Activated T-cell treated with anti-CD3 and anti-CD28 coated beads, Interleukin-2, amount 50 U/mL, for 72 hours (primary cell): ENCODE results near the gene GPR34. TPM values are rescaled to one million over a fixed set of nuclear protein-coding genes. Genes with fewer than 3 reads are reported as not detected.
"Not testable (repeated sequence)": the region's sequence is repeated elsewhere in the genome, so short reads cannot be mapped to it uniquely, and the experiment has no call there.

Source experiments
- ATAC-seq, 2 donors: fragments of 150-1000 bp; cut with Tn5 transposase; replicated peaks in 1 of 2; 2 replicates each; pipeline ENCODE4 v1.10.0; 2021; ENCODE audit warnings: moderate library complexity in 2 of 2, mild to moderate bottlenecking in 1 of 2
- DNase-seq, 2 donors: peaks; one replicate each; pipeline ENCODE4 v3.0.0; 2021 to 2022; ENCODE audit warnings: mixed read lengths in 1 of 2
- H3K27ac Mint-ChIP-seq: one replicate; pipeline ENCODE4 v1.8.0; 2022; ENCODE audit warnings: mild to moderate bottlenecking, moderate library complexity, mixed read lengths
- H3K27me3 Mint-ChIP-seq: one replicate; pipeline ENCODE4 v1.8.0; 2022; ENCODE audit warnings: low read depth, mixed read lengths
- H3K36me3 Mint-ChIP-seq, 2 donors: one replicate each; pipeline ENCODE4 v1.8.0; 2022; ENCODE audit warnings: mixed read lengths in 2 of 2, mild to moderate bottlenecking in 1 of 2; ENCODE audit not compliant: insufficient read depth in 2 of 2
- H3K4me1 Mint-ChIP-seq: one replicate; pipeline ENCODE4 v1.8.0; 2022; ENCODE audit warnings: low read depth, mixed read lengths
- H3K4me3 Mint-ChIP-seq, 2 donors: one replicate each; pipeline ENCODE4 v1.8.0; 2022; ENCODE audit warnings: mild to moderate bottlenecking in 2 of 2, mixed read lengths in 2 of 2, moderate library complexity in 2 of 2
- H3K9me3 Mint-ChIP-seq, 2 donors: one replicate each; pipeline ENCODE4 v1.8.0; 2022; ENCODE audit warnings: mixed read lengths in 2 of 2
- total RNA-seq, 2 donors: library from RNA; stranded (reverse); gene quantifications; one replicate each; pipeline ENCODE4 v1.2.3, GENCODE V29; 2022

The GPR34 gene
- total RNA-seq, result under 1 TPM; 0.51 to 0.58 TPM

GRCh38 chrX:41688835-41689234, at the start of gene GPR34:
GPR34 (plus strand) TSS chrX:41688973; CDS start chrX:41695634, 6,661 bp downstream.
- Mint-ChIP-seq H3K4me3 (peak within 1 kb of the TSS; percentile 10 to 79), H3K4me1 (peaks cover 33% of the 10 kb centered on the region), H3K27ac (peak within 1 kb of the TSS; percentile 37), H3K9me3 (no peaks in the 10 kb centered on the region), H3K27me3 (peaks cover 20% of the 10 kb centered on the region), H3K36me3 (peaks cover 0 to 3% of the 10 kb centered on the region in 2 donors)
- DNase-seq (peak in 1 of 2 donors; percentile 12), ATAC-seq (peak; percentile 63 to 65)

GRCh38 chrX:41646201-41646600, 42.6 kb upstream of the GPR34 start:
- not testable (repeated sequence) for H3K27ac Mint-ChIP-seq, DNase-seq, ATAC-seq, H3K4me1 Mint-ChIP-seq, H3K4me3 Mint-ChIP-seq
- peaks cover 25% of the 10 kb centered on the region for H3K27me3 Mint-ChIP-seq
- peaks cover 5 to 13% of the 10 kb centered on the region in 2 donors for H3K9me3 Mint-ChIP-seq
- peaks cover 13 to 44% of the 10 kb centered on the region in 2 donors for H3K36me3 Mint-ChIP-seq

GRCh38 chrX:41653125-41653524, 35.6 kb upstream of the GPR34 start:
- Mint-ChIP-seq H3K27me3 (peaks cover 37% of the 10 kb centered on the region), H3K4me3 (no peak overlapping the region), H3K36me3 (peaks cover 18 to 22% of the 10 kb centered on the region in 2 donors), H3K27ac (no peak overlapping the region), H3K9me3 (peaks cover 5 to 7% of the 10 kb centered on the region in 2 donors), H3K4me1 (peaks cover 4% of the 10 kb centered on the region)
- DNase-seq (no peak), ATAC-seq (no peak)

GRCh38 chrX:41655101-41655500, 33.7 kb upstream of the GPR34 start:
- Mint-ChIP-seq H3K4me3 (no peak overlapping the region), H3K4me1 (no peaks in the 10 kb centered on the region), H3K36me3 (peaks cover 14 to 18% of the 10 kb centered on the region in 2 donors), H3K9me3 (no peaks in the 10 kb centered on the region), H3K27ac (no peak overlapping the region), H3K27me3 (peaks cover 25% of the 10 kb centered on the region)
- ATAC-seq (no peak), DNase-seq (no peak)

- ATAC-seq, result no peak
- H3K27ac Mint-ChIP-seq, result no peak overlapping the region
- H3K4me1 Mint-ChIP-seq, result no peaks in the 10 kb centered on the region
- peaks cover 9 to 18% of the 10 kb centered on the region in 2 donors for H3K36me3 Mint-ChIP-seq
- peaks cover 19% of the 10 kb centered on the region for H3K27me3 Mint-ChIP-seq
- H3K9me3 Mint-ChIP-seq, result no peaks in the 10 kb centered on the region
- DNase-seq, result no peak
- H3K4me3 Mint-ChIP-seq, result no peak overlapping the region
Observed at GRCh38 chrX:41655631-41656030, 33.1 kb upstream of the GPR34 start.

GRCh38 chrX:41661366-41662095, 27.2 kb upstream of the GPR34 start:
- peak; percentile 32 to 33 for ATAC-seq
- peak overlapping the region; percentile 38 for H3K27ac Mint-ChIP-seq
- peaks cover 6 to 10% of the 10 kb centered on the region in 2 donors for H3K36me3 Mint-ChIP-seq
- H3K4me3 Mint-ChIP-seq, result peak overlapping the region in 1 of 2 donors; percentile 41
- no peak for DNase-seq
- no peaks in the 10 kb centered on the region for H3K9me3 Mint-ChIP-seq
- H3K4me1 Mint-ChIP-seq, result peaks cover 48% of the 10 kb centered on the region
- peaks cover 11% of the 10 kb centered on the region for H3K27me3 Mint-ChIP-seq

GRCh38 chrX:41664375-41664901, 24.3 kb upstream of the GPR34 start:
- Mint-ChIP-seq H3K36me3 (peaks cover 0 to 1% of the 10 kb centered on the region in 2 donors), H3K27me3 (peaks cover 18% of the 10 kb centered on the region), H3K27ac (peak overlapping the region; percentile 92), H3K9me3 (no peaks in the 10 kb centered on the region), H3K4me1 (peaks cover 68% of the 10 kb centered on the region), H3K4me3 (peak overlapping the region; percentile 75 to 85)
- DNase-seq, result peak; percentile 18 to 43
- ATAC-seq, result peak; percentile 76 to 77

GRCh38 chrX:41664908-41665307, 23.9 kb upstream of the GPR34 start:
- peaks cover 0 to 1% of the 10 kb centered on the region in 2 donors for H3K36me3 Mint-ChIP-seq
- DNase-seq, result peak; percentile 7 to 12

GRCh38 chrX:41665686-41666085, 23.1 kb upstream of the GPR34 start:
- peak overlapping the region; percentile 92 for H3K27ac Mint-ChIP-seq
- peak in 1 of 2 donors; percentile 13 for DNase-seq

More at GRCh38 chrX:41664908-41665307, 23.9 kb upstream of the GPR34 start:
- Mint-ChIP-seq H3K4me3 (peak overlapping the region; percentile 75 to 85), H3K4me1 (peaks cover 72% of the 10 kb centered on the region), H3K27ac (peak overlapping the region; percentile 92), H3K27me3 (peaks cover 18% of the 10 kb centered on the region), H3K9me3 (no peaks in the 10 kb centered on the region)
- ATAC-seq, result peak; percentile 56 to 67

GRCh38 chrX:41666251-41666650, 22.5 kb upstream of the GPR34 start:
- DNase-seq (peak; percentile 29 to 34), ATAC-seq (peak; percentile 55 to 65)
- H3K9me3 Mint-ChIP-seq, result no peaks in the 10 kb centered on the region
- H3K4me3 Mint-ChIP-seq, result peak overlapping the region; percentile 75 to 81
- peaks cover 16% of the 10 kb centered on the region for H3K27me3 Mint-ChIP-seq
- H3K36me3 Mint-ChIP-seq, result peaks cover 1 to 3% of the 10 kb centered on the region in 2 donors
- peak overlapping the region; percentile 92 for H3K27ac Mint-ChIP-seq
- H3K4me1 Mint-ChIP-seq, result peaks cover 74% of the 10 kb centered on the region

More at GRCh38 chrX:41665686-41666085, 23.1 kb upstream of the GPR34 start:
- H3K9me3 Mint-ChIP-seq, result no peaks in the 10 kb centered on the region
- peaks cover 75% of the 10 kb centered on the region for H3K4me1 Mint-ChIP-seq
- H3K27me3 Mint-ChIP-seq, result peaks cover 18% of the 10 kb centered on the region
- peak overlapping the region; percentile 75 to 85 for H3K4me3 Mint-ChIP-seq
- ATAC-seq, result peak in 1 of 2 donors; percentile 17
- peaks cover under 1 to 1% of the 10 kb centered on the region in 2 donors for H3K36me3 Mint-ChIP-seq

GRCh38 chrX:41667631-41668030, 21.1 kb upstream of the GPR34 start:
- H3K27me3 Mint-ChIP-seq, result peaks cover 14% of the 10 kb centered on the region
- peak overlapping the region; percentile 48 to 57 for H3K4me3 Mint-ChIP-seq
- H3K27ac Mint-ChIP-seq, result peak overlapping the region; percentile 20
- no peaks in the 10 kb centered on the region for H3K9me3 Mint-ChIP-seq
- peak; percentile 46 to 53 for ATAC-seq
- H3K36me3 Mint-ChIP-seq, result peaks cover 1 to 3% of the 10 kb centered on the region in 2 donors
- DNase-seq, result no peak
- peaks cover 74% of the 10 kb centered on the region for H3K4me1 Mint-ChIP-seq

- H3K27ac Mint-ChIP-seq, result no peak overlapping the region
- H3K36me3 Mint-ChIP-seq, result peaks cover 2 to 3% of the 10 kb centered on the region in 2 donors
- ATAC-seq (no peak), DNase-seq (no peak)
- H3K4me3 Mint-ChIP-seq, result no peak overlapping the region
- peaks cover 58% of the 10 kb centered on the region for H3K4me1 Mint-ChIP-seq
- peaks cover 14% of the 10 kb centered on the region for H3K27me3 Mint-ChIP-seq
- no peaks in the 10 kb centered on the region for H3K9me3 Mint-ChIP-seq
Observed at GRCh38 chrX:41670112-41670511, 18.7 kb upstream of the GPR34 start.

- ATAC-seq (no peak), DNase-seq (no peak)
- Mint-ChIP-seq H3K36me3 (peaks cover 3 to 4% of the 10 kb centered on the region in 2 donors), H3K27ac (no peak overlapping the region), H3K9me3 (no peaks in the 10 kb centered on the region), H3K27me3 (peaks cover 14% of the 10 kb centered on the region), H3K4me1 (peaks cover 48% of the 10 kb centered on the region), H3K4me3 (no peak overlapping the region)
Observed at GRCh38 chrX:41671082-41671481, 17.7 kb upstream of the GPR34 start.
